Cardiac muscle cell (in vitro differentiated cells and primary cell): ENCODE measurements around the gene COQ9. TPM values are rescaled to one million over a fixed set of nuclear protein-coding genes. Genes with fewer than 3 reads are reported as not detected.

Experiments
- DNase-seq, 2 donors: peaks; one replicate each; pipeline versions ENCODE4 v3.0.0 to v3.0.0-alpha.2; 2010 to 2017; ENCODE audit warnings: low read depth in 1 of 2, low spot score in 1 of 2
- H3K27ac ChIP-seq: fragments of 200-600 bp; sonication (generic); 2 replicates; pipeline ENCODE4 v1.5.1; 2016
- H3K27me3 ChIP-seq: fragments of 200-600 bp; sonication (generic); 2 replicates; pipeline ENCODE4 v1.6.0; 2016; ENCODE audit warnings: control low read depth
- H3K36me3 ChIP-seq: fragments of 200-600 bp; sonication (generic); 2 replicates; pipeline ENCODE4 v1.5.1; 2016; ENCODE audit warnings: control low read depth
- H3K4me1 ChIP-seq: fragments of 200-600 bp; sonication (generic); 2 replicates; pipeline ENCODE4 v1.8.1; 2017; ENCODE audit warnings: low read depth, mild to moderate bottlenecking, mixed run types
- H3K4me3 ChIP-seq: fragments of 200-600 bp; sonication (generic); 2 replicates; pipeline ENCODE4 v1.5.1; 2016; ENCODE audit warnings: mild to moderate bottlenecking
- H3K9me3 ChIP-seq: fragments of 200-600 bp; sonication (generic); 2 replicates; pipeline ENCODE4 v1.5.1; 2017; ENCODE audit warnings: low read depth, mild to moderate bottlenecking, control low read depth
- polyA plus RNA-seq: library from polyadenylated mRNA; unstranded; fragments of >200 nt; fragmentation: Nextera tagmentation; extraction: Ambion mirVana; gene quantifications from 2 replicates; pipeline ENCODE4 v1.2.1, GENCODE V29; 2016
- total RNA-seq: library from RNA; depleted of rRNA; stranded (reverse); fragments of >200 nt; gene quantifications from 2 replicates; pipeline ENCODE4 v1.2.3, GENCODE V29; 2016
- TF ChIP-seq, protein P1 (sequence below): IDR thresholded peaks from 2 replicates; pipeline ENCODE4 v1.5.1; 2012; ENCODE audit warnings: low read depth, mild to moderate bottlenecking, low read length

COQ9 gene
- total and polyA plus RNA-seq, 2 experiments from 2014 or later, result 111 to 152 TPM

DNA sequence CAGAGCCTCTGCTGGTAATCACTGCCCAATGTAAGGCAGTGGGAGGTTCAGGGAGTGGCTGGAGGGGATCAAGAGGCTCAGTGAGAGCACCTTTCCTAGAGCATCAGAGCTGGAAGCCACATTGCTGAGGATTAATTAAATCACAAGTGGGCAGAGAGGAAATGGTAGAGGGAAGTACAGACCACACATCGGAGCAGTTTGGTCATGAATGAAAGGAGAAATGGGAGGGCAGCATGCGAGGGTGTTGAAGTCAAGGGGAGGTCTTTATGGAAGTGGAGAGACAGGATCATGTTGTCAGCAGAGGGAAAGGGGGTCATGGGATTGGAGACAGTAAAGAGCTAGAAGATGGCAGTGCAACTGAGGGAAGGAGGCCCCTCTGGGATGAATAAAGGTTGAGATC lies 40.4 kb upstream of the COQ9 start:
- TF ChIP-seq, protein P1, sequence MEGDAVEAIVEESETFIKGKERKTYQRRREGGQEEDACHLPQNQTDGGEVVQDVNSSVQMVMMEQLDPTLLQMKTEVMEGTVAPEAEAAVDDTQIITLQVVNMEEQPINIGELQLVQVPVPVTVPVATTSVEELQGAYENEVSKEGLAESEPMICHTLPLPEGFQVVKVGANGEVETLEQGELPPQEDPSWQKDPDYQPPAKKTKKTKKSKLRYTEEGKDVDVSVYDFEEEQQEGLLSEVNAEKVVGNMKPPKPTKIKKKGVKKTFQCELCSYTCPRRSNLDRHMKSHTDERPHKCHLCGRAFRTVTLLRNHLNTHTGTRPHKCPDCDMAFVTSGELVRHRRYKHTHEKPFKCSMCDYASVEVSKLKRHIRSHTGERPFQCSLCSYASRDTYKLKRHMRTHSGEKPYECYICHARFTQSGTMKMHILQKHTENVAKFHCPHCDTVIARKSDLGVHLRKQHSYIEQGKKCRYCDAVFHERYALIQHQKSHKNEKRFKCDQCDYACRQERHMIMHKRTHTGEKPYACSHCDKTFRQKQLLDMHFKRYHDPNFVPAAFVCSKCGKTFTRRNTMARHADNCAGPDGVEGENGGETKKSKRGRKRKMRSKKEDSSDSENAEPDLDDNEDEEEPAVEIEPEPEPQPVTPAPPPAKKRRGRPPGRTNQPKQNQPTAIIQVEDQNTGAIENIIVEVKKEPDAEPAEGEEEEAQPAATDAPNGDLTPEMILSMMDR, result no peak
- Histone ChIP-seq H3K27ac (no peak overlapping the region), H3K4me1 (no peaks in the 10 kb centered on the region)

DNA sequence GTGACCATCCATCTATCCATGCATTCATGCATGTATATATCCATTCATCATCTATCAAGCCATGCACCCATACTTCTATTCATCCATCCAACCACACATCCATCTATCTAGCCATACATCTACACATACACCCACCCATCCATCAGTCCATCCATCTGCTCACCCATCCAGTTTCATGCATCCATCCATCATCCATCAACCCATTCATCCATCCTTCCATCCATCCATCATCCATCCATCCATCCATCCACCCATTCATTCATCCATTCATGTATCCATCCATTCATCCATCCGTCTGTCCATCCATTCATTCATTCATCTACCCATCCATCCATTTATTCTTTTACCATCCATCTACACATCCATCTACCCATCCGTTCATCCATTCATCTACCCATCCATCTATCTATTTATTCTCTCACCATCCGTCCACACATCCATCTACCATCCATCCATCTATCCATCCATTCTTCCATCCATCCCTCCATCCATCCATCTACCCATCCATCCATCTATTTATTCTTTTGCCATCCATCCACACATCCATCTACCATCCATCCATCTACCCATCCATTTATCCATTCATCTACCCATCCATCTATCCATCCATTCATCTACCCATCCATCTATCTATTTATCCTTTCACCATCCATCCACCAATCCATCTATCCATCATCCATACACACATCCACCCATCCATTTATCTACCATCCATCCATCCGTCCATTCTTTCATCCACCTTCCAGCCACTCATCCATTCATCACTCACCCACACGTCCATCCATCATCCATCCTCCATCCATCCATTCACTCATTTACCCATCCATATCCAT lies 39.5 kb upstream of the COQ9 start:
- H3K4me1 ChIP-seq, result no peaks in the 10 kb centered on the region
- H3K4me3 ChIP-seq, result no peak overlapping the region
- H3K27ac ChIP-seq, result no peak overlapping the region
- no peak for DNase-seq
- no peaks in the 10 kb centered on the region for H3K9me3 ChIP-seq
- H3K36me3 ChIP-seq, result no peaks in the 10 kb centered on the region
- no peaks in the 10 kb centered on the region for H3K27me3 ChIP-seq
- TF ChIP-seq, protein P1, result no peak

More for the DNA sequence above, 40.4 kb upstream of the COQ9 start:
- Histone ChIP-seq H3K27me3 (no peaks in the 10 kb centered on the region), H3K4me3 (no peak overlapping the region), H3K9me3 (no peaks in the 10 kb centered on the region), H3K36me3 (no peaks in the 10 kb centered on the region)
- DNase-seq, result no peak

DNA sequence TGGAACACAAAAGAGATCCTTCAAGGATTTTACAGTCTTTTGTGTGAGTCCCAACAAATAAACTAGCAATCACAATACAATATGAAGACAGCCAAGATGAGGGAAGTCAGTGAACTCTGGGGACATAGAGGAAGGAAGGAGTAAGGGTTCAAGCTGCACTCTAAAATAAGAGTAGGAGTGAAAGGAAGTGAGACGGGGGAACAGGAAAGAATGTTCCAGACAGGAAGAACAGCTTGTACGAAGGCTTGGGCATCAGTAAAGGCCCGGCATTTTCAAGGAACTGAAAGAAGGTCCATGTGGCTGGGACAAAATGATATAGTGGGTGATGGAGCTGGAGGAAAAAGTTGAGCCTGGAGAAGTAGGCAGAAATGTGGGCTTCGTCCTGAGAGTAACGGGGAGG lies 38.2 kb upstream of the COQ9 start:
- H3K36me3 ChIP-seq, result no peaks in the 10 kb centered on the region
- no peaks in the 10 kb centered on the region for H3K9me3 ChIP-seq
- no peak overlapping the region for H3K27ac ChIP-seq
- H3K4me1 ChIP-seq, result no peaks in the 10 kb centered on the region
- no peak overlapping the region for H3K4me3 ChIP-seq
- H3K27me3 ChIP-seq, result no peaks in the 10 kb centered on the region
- no peak for DNase-seq
- TF ChIP-seq, protein P1, result no peak

DNA sequence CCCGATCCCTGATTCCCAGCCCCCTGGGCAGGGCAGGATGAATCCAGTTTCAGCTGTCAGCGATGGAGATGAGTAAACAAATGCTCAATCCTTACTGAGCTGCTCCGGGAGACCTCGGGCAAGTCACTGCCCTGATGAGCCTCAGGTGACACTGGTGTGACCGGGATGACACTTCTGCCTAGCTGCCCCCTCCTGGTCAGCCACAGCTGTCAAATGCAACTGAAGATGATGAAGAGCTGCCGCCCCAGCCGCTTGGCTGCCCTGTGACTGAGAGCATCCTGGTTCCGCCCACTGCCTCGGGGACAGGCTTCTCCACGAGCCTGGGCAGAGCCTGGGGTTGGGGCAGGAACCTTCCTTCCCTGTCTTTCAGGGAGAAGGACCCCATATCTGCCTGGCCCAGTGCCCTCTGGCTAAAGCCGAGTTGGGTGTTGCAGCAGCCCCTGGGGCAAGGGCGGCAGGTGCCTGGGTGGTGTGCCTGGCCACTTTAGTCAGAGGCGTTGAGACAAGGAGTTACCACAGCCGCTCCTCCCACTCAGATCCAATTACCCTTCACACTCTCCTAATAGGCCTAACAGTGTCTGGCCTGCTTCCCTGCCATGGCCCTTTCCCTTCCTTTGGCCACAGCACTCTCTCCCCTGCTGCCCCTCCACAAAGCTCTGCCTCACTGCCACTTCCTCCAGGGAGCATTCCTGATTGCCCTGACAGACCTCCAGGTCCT lies 37.2 kb upstream of the COQ9 start:
- DNase-seq, result peak in 1 of 2 donors; percentile 19
- H3K4me1 ChIP-seq, result no peaks in the 10 kb centered on the region
- no peak overlapping the region for H3K4me3 ChIP-seq
- no peaks in the 10 kb centered on the region for H3K27me3 ChIP-seq
- H3K36me3 ChIP-seq, result no peaks in the 10 kb centered on the region
- TF ChIP-seq, protein P1, result no peak
- no peaks in the 10 kb centered on the region for H3K9me3 ChIP-seq
- H3K27ac ChIP-seq, result no peak overlapping the region

DNA sequence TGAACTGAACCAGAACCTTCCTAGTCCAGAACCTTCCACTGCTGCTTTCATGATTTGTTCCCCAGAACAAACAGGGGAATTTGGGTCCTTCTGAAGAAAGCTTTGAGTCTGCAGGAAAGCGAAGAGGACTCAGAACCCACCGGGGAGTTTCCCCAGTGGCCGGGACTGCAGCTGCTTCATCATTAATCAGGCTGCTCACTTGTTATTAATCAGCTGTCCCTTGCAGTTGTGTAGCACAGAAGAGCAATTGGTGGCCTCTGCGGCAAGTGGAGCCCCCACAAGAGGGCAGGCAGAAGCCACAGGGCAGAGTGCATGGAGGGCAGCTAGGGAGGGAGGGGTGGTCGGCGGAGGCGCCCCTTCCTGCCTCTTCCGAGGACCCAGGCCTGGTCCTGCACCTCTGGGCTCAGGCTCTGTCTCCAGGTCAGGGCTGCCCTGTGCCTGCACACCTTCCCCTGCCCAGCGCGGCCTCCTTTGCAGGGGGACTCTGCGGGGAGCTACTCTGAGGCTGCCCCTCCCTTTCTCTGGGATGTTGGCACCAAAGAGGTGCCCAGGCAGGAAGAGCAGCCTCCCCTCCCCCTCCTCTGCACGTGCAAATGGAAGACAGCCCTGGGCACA lies 35.8 kb upstream of the COQ9 start:
- Histone ChIP-seq H3K27ac (no peak overlapping the region), H3K36me3 (no peaks in the 10 kb centered on the region), H3K9me3 (no peaks in the 10 kb centered on the region), H3K4me1 (no peaks in the 10 kb centered on the region), H3K27me3 (no peaks in the 10 kb centered on the region), H3K4me3 (no peak overlapping the region)
- no peak for DNase-seq
- TF ChIP-seq, protein P1, result no peak
